ENCODE data around the gene HERC2.

Gene HERC2

GRCh38 chr15:28068930-28069329, 253.0 kb downstream of the HERC2 start:
- TF ChIP-seq EZH2 (IDR thresholded peaks at IDR 0.05; ENCODE audit: borderline replicate concordance, low read length) (no peak), CTCF (IDR thresholded peaks at IDR 0.05; ENCODE audit: low read length) (no peak)
- Histone ChIP-seq H2AFZ (ENCODE audit: low read length) (no peak overlapping the region), H3K4me3 (ENCODE audit: low read depth, low read length, poor library complexity, severe bottlenecking) (no peak overlapping the region), H3K79me2 (ENCODE audit: insufficient read depth, low read length) (no peaks in the 10 kb centered on the region), H3K36me3 (ENCODE audit: insufficient read depth, low read length) (no peaks in the 10 kb centered on the region), H3K27me3 (ENCODE audit: insufficient read depth, low read length) (no peaks in the 10 kb centered on the region), H3K9me3 (ENCODE audit: low read length) (no peaks in the 10 kb centered on the region), H3K4me1 (ENCODE audit: insufficient read depth, low read length, severe bottlenecking) (no peaks in the 10 kb centered on the region), H3K4me2 (ENCODE audit: low read length) (no peak overlapping the region), H3K9ac (ENCODE audit: low read length) (no peak overlapping the region), H3K9me2 (ENCODE audit: low read depth, low read length) (no peaks in the 10 kb centered on the region), H3K27ac (ENCODE audit: low read depth, low read length, poor library complexity, severe bottlenecking) (no peak overlapping the region), H4K20me1 (ENCODE audit: insufficient read depth, low read length) (no peaks in the 10 kb centered on the region), H3F3A (ENCODE audit: insufficient read depth, low read length) (no peaks in the 10 kb centered on the region)

- H3K9me3 ChIP-seq (ENCODE audit: low read length) = no peaks in the 10 kb centered on the region
These were observed 255.7 kb downstream of the HERC2 start for GRCh38 chr15:28066231-28066630.

More at GRCh38 chr15:28066231-28066630, 255.7 kb downstream of the HERC2 start:
- Histone ChIP-seq H3K9me2 (ENCODE audit: low read depth, low read length) (no peaks in the 10 kb centered on the region), H4K20me1 (ENCODE audit: insufficient read depth, low read length) (no peaks in the 10 kb centered on the region), H3K36me3 (ENCODE audit: insufficient read depth, low read length) (no peaks in the 10 kb centered on the region), H2AFZ (ENCODE audit: low read length) (no peak overlapping the region), H3K4me1 (ENCODE audit: insufficient read depth, low read length, severe bottlenecking) (no peaks in the 10 kb centered on the region), H3K9ac (ENCODE audit: low read length) (no peak overlapping the region), H3K4me2 (ENCODE audit: low read length) (no peak overlapping the region), H3K79me2 (ENCODE audit: insufficient read depth, low read length) (no peaks in the 10 kb centered on the region), H3F3A (ENCODE audit: insufficient read depth, low read length) (no peaks in the 10 kb centered on the region), H3K4me3 (ENCODE audit: low read depth, low read length, poor library complexity, severe bottlenecking) (no peak overlapping the region), H3K27ac (ENCODE audit: low read depth, low read length, poor library complexity, severe bottlenecking) (no peak overlapping the region), H3K27me3 (ENCODE audit: insufficient read depth, low read length) (no peaks in the 10 kb centered on the region)
- TF ChIP-seq EZH2 (IDR thresholded peaks at IDR 0.05; ENCODE audit: borderline replicate concordance, low read length) = no peak
- TF ChIP-seq CTCF (IDR thresholded peaks at IDR 0.05; ENCODE audit: low read length) = no peak

Measured in OCI-LY1 (cell line).